Liver (tissue), 3 donors: ENCODE results near the gene NTNG1.

Experiments
- ATF3 ChIP-seq: IDR thresholded peaks from 2 replicates; pipeline ENCODE4 v1.6.1; 2016; ENCODE audit warnings: antibody characterized with exemption
- CTCF ChIP-seq: fragments of 150-350 bp; IDR thresholded peaks from 2 replicates; pipeline ENCODE4 v1.5.1; 2017; ENCODE audit warnings: improper control_type of control experiment, low read depth, low read length; ENCODE audit not compliant: missing input control
- GABPA ChIP-seq, 2 donors: IDR thresholded peaks in 1 of 2; conservative IDR thresholded peaks in 1 of 2; 2 replicates each; pipeline ENCODE4 v1.6.1; 2016; ENCODE audit warnings: antibody characterized with exemption in 2 of 2, mild to moderate bottlenecking in 1 of 2, moderate library complexity in 1 of 2
- HNF4G ChIP-seq: IDR thresholded peaks from 2 replicates; pipeline ENCODE4 v1.6.1; 2016; ENCODE audit warnings: antibody characterized with exemption
- MAX ChIP-seq: IDR thresholded peaks from 2 replicates; pipeline ENCODE4 v1.6.1; 2016; ENCODE audit warnings: antibody characterized with exemption
- NR2F2 ChIP-seq: IDR thresholded peaks from 2 replicates; pipeline ENCODE4 v1.6.1; 2016; ENCODE audit warnings: antibody characterized with exemption
- RAD21 ChIP-seq, 2 donors: IDR thresholded peaks; 2 replicates each; pipeline ENCODE4 v1.6.1; 2016; ENCODE audit warnings: antibody characterized with exemption in 2 of 2, mild to moderate bottlenecking in 2 of 2
- REST ChIP-seq: IDR thresholded peaks from 2 replicates; pipeline ENCODE4 v1.6.1; 2016; ENCODE audit warnings: antibody characterized with exemption, mild to moderate bottlenecking
- RXRA ChIP-seq, 2 donors: IDR thresholded peaks; 2 replicates each; pipeline ENCODE4 v1.6.1; 2017 to 2018; ENCODE audit warnings: antibody characterized with exemption in 2 of 2, mild to moderate bottlenecking in 1 of 2
- SP1 ChIP-seq: IDR thresholded peaks from 2 replicates; pipeline ENCODE4 v1.6.1; 2018; ENCODE audit warnings: antibody characterized with exemption, mild to moderate bottlenecking
- TAF1 ChIP-seq: conservative IDR thresholded peaks from 2 replicates; pipeline ENCODE4 v1.6.1; 2016; ENCODE audit warnings: antibody characterized with exemption, mild to moderate bottlenecking
- donor health status: healthy.
- donor health status: healthy.

- TF ChIP-seq CTCF: no peak
- TF ChIP-seq NR2F2: no peak
- TF ChIP-seq GABPA (IDR thresholded peaks at IDR 0.05 in 1 of 2, conservative IDR thresholded peaks at IDR 0.05 in 1 of 2): no peak
- no peak for TF ChIP-seq MAX
- no peak for TF ChIP-seq RAD21 (IDR thresholded peaks at IDR 0.05)
- TF ChIP-seq TAF1: no peak
- TF ChIP-seq HNF4G: no peak
- TF ChIP-seq REST: no peak
- no peak for TF ChIP-seq ATF3
- TF ChIP-seq SP1: no peak
- no peak for TF ChIP-seq RXRA (IDR thresholded peaks at IDR 0.05)
Measured at GRCh38 chr1:107232426-107232825, 91.6 kb downstream of the NTNG1 start.
